ENCODE results near the gene PRDX3.
A peak's percentile ranks its signal among the peaks of the same experiment; 100 is the strongest.
"Not testable (repeated sequence)": the region's sequence is repeated elsewhere in the genome, so short reads cannot be mapped to it uniquely, and the experiment has no call there.

The PRDX3 gene

GRCh38 chr10:119165171-119166117 is 13.2 kb downstream of the PRDX3 start, which contains the start of gene SFXN4:
TSS of gene SFXN4 (minus strand) at chr10:119165714. CDS start at chr10:119165647, 67 bp downstream.
- DNase-seq, result peak; percentile 55

GRCh38 chr10:119162452-119163092 is 16.0 kb downstream of the PRDX3 start:
- no peak for DNase-seq

- DNase-seq, result peak; percentile 66
Measured at GRCh38 chr10:119161680-119162451, 16.7 kb downstream of the PRDX3 start.

- no peak for DNase-seq
Measured at GRCh38 chr10:119159332-119159731, 19.3 kb downstream of the PRDX3 start.

DNA sequence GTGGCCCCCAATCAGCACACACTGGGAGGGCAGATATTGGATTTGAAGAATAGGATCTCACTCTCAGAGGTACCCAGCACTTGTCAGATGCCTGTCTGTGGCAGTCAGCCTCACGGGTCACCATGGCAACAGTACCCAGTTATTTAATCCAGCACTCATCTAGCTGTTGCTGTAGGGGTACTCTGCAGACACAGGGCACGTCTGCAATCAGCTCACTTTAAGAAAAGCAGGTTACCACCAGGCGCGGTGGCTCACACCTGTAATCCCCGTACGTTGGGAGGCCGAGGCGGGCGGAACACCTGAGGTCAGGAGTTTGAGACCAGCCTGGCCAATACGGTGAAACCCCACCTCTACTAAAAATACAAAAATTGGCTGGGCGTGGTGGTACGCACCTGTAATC is 25.0 kb downstream of the PRDX3 start:
- DNase-seq, result no peak

DNA sequence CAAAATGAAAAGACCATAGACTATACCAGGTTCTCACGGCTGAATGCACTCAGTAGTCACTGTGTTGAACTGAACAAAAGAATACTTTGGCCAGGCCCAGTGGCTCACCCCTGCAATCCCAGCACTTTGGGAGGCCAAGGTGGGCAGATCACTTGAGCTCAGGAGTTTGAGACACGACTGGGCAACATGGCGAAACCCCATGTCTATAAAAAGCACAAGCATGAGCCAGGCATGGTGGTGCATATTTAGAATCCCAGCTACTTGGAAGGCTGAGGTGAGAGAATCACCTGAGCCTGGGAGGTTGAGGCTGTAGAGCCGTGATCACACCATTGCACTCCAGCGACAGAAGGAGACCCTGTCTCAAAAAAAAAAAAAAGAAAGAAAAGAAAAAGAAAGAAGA is 25.6 kb downstream of the PRDX3 start:
- no peak for DNase-seq

DNA sequence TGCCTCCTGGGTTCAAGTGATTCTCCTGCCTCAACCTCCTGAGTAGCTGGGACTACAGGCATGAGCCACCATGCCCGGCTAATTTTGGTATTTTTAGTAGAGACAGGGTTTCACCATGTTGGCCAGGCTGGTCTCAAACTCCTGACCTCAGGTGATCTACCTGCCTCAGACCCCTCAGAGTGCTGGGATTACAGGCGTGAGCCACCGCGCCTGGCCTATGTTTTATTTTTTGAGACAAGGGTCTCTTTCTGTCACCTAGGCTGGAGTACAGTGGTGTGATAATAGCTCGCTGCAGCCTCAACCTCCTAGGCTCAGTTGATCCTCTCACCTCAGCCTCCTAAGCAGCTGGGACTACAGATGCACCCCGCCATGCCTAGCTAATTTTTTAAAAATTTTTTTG is 27.0 kb downstream of the PRDX3 start:
- DNase-seq, result not testable (repeated sequence)

DNA sequence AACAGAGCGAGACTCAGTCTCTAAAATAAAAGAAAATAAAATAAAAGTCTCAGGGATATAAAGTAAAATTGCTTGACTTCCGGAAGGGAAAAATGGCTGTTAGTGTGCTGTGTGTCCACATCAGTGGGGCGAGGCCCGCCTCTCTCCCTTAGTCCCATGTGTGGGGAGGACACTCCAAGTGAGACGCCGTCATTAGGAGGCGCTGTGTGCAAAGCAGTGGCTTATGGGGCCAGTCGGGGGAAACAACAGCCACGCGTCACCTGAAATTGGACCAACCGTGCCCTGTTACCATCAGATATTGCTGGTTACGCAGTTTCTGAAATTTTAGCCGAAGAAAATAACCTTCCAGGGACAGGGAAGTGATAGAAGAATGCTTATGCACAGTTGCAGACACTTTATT is 28.9 kb downstream of the PRDX3 start:
- no peak for DNase-seq

GRCh38 chr10:119149157-119149556 is 29.5 kb downstream of the PRDX3 start:
- no peak for DNase-seq

- DNase-seq, result no peak
Measured at GRCh38 chr10:119143657-119144056, 35.0 kb downstream of the PRDX3 start.

- DNase-seq, result no peak
Measured at GRCh38 chr10:119140603-119141245, 37.9 kb downstream of the PRDX3 start.

DNA sequence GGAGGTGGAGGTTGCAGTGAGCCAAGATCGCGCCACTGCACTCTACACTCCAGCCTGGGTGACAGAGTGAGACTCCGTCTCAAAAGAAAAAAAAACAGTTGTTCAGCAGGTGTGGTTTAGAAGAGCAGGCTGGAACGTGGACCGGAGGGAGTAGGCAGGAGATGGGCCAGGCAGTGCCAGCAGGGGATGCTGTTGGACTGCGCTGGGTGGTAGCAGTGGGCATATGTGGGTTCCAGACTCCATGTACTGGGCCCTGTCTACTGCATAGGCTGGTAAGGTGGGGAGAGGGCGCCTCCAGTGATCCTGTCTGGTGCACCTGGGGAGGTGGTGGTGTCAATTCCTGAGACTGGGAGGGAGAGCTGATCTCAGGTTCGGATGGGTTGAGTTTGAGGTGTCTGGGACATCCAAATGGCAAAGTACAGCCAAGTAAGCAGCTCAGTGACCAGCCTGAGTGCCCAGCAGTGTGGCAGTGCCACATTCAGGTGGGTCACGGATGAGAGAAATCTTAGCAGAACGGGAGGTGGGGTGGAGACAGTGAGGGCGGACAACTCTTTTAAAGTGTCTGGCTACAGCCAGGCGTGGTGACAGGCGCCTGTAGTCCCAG is 39.0 kb downstream of the PRDX3 start:
- DNase-seq, result peak; percentile 29

- no peak for DNase-seq
Measured at GRCh38 chr10:119138346-119139306, 40.0 kb downstream of the PRDX3 start.

DNA sequence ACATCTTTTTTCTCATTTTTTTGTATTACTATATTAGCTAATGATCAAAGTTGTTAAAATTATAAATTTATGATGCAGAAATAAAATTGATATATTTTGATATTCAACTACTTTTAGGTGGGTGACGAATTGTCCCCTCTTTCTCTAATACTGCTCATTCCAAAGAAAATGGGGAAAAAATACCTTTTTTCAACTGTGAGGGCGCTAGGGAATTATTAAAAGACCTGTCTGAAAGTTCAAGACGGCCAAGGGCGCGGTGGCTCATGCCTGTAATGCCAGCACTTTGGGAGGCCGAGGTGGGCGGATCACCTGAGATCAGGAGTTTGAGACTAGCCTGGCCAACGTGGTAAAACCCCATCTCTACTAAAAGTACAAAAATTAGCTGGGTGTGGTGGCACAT is 40.7 kb downstream of the PRDX3 start:
- DNase-seq, result not testable (repeated sequence)

GRCh38 chr10:119136084-119136483 is 42.5 kb downstream of the PRDX3 start:
- no peak for DNase-seq

- DNase-seq, result peak; percentile 56
Measured at GRCh38 chr10:119135513-119135881, 43.1 kb downstream of the PRDX3 start.

DNA sequence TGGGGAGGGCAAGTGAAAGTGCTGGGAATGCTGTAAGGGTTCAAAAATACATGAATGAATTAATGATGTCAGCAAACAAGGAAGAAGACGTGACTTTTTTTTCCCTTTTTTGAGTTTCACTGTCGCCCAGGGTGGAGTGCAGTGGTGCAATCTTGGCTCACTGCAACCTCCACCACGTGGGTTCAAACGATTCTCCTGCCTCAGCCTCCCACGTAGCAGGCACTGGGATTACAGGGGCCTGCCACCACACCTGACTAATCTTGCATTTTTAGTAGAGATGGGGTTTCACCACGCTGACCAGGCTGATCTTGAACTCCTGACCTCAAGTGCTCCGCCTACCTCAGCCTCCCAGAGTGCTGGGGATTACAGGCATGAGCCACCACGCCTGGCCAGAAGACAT is 44.7 kb downstream of the PRDX3 start:
- DNase-seq, result no peak

DNA sequence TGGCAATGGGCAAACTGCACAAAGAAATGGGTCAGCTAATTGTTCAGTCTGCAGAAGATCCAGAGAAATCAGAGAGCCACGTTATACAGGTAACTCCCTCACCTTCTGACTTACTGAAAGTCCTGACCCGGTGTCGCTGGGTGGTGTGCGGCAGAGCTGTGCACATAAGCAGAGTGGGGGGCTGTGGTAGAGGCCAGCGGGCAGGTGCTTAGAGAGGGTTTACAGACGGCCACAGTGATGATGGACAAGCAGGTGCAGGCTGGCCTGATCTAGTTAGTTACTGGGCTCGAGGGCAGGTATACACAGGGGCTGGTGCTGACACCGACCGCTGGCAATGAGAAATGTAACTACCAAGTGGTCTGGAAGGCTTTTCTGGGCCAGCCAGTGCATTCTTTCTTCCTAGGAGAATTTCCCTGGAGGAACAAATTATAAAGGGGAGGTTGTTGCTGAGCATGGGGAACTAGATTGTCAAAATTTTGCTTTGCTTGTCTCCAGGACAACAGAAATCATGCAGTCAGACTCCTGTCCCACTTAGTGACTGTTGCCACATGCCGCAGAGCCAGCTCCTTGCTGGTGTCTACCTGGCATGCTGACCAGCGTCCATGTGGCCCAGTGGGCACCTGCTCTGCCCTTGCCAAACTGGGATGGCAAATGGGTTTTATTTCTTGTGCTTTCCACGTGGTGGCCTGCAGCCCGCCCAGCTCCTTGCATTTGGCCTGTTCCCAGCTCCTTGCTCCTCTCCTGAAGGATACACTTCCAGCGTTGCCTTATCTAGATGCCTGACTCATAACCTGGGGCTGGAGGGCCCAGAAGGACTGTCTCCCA is 45.9 kb downstream of the PRDX3 start:
- DNase-seq, result no peak

GRCh38 chr10:119131512-119132240 is 46.9 kb downstream of the PRDX3 start:
- no peak for DNase-seq

All from fibroblast of skin of abdomen (primary cell).